Activated naive CD4-positive, alpha-beta T cell treated with anti-CD3 and anti-CD28 coated beads, Interleukin-2, amount 50 U/mL, for 24 hours (primary cell): ENCODE data around the gene ASGR1.

Source experiments
- H3K27ac Mint-ChIP-seq: one replicate; pipeline ENCODE4 v1.8.0; 2021; ENCODE audit warnings: mild to moderate bottlenecking, mixed read lengths
- H3K27me3 Mint-ChIP-seq: one replicate; pipeline ENCODE4 v1.8.0; 2021; ENCODE audit warnings: mixed read lengths
- H3K36me3 Mint-ChIP-seq: one replicate; pipeline ENCODE4 v1.8.0; 2021; ENCODE audit warnings: mixed read lengths
- H3K4me1 Mint-ChIP-seq: one replicate; pipeline ENCODE4 v1.8.0; 2021; ENCODE audit warnings: mixed read lengths
- H3K4me3 Mint-ChIP-seq: one replicate; pipeline ENCODE4 v1.8.0; 2021; ENCODE audit warnings: mild to moderate bottlenecking, mixed read lengths
- H3K9me3 Mint-ChIP-seq: one replicate; pipeline ENCODE4 v1.8.0; 2021; ENCODE audit warnings: mixed read lengths

The ASGR1 gene

GRCh38 chr17:7207120-7208001 lies 28.2 kb upstream of the ASGR1 start:
- peaks cover 47% of the 10 kb centered on the region for H3K4me1 Mint-ChIP-seq
- H3K9me3 Mint-ChIP-seq: no peaks in the 10 kb centered on the region
- no peaks in the 10 kb centered on the region for H3K27me3 Mint-ChIP-seq
- H3K4me3 Mint-ChIP-seq: no peak overlapping the region
- no peaks in the 10 kb centered on the region for H3K36me3 Mint-ChIP-seq
- peak overlapping the region; percentile 90 for H3K27ac Mint-ChIP-seq

- Mint-ChIP-seq H3K4me1 (peaks cover 41% of the 10 kb centered on the region), H3K4me3 (peak overlapping the region; percentile 71), H3K36me3 (no peaks in the 10 kb centered on the region), H3K27ac (peak overlapping the region; percentile 90), H3K9me3 (no peaks in the 10 kb centered on the region), H3K27me3 (no peaks in the 10 kb centered on the region)
Measured at GRCh38 chr17:7205561-7205960, 26.4 kb upstream of the ASGR1 start.

GRCh38 chr17:7204828-7205461 lies 25.8 kb upstream of the ASGR1 start:
- no peaks in the 10 kb centered on the region for H3K27me3 Mint-ChIP-seq
- peak overlapping the region; percentile 82 for H3K27ac Mint-ChIP-seq
- peaks cover 37% of the 10 kb centered on the region for H3K4me1 Mint-ChIP-seq
- H3K4me3 Mint-ChIP-seq: peak overlapping the region; percentile 71
- H3K9me3 Mint-ChIP-seq: no peaks in the 10 kb centered on the region
- H3K36me3 Mint-ChIP-seq: no peaks in the 10 kb centered on the region

GRCh38 chr17:7204336-7204735 lies 25.2 kb upstream of the ASGR1 start:
- Mint-ChIP-seq H3K27me3 (no peaks in the 10 kb centered on the region), H3K4me3 (peak overlapping the region; percentile 71), H3K9me3 (no peaks in the 10 kb centered on the region), H3K36me3 (no peaks in the 10 kb centered on the region), H3K4me1 (peaks cover 36% of the 10 kb centered on the region), H3K27ac (peak overlapping the region; percentile 82)

GRCh38 chr17:7203391-7203790 lies 24.2 kb upstream of the ASGR1 start:
- Mint-ChIP-seq H3K36me3 (no peaks in the 10 kb centered on the region), H3K27me3 (no peaks in the 10 kb centered on the region), H3K4me1 (peaks cover 36% of the 10 kb centered on the region), H3K9me3 (no peaks in the 10 kb centered on the region), H3K27ac (no peak overlapping the region), H3K4me3 (peak overlapping the region; percentile 52)

- Mint-ChIP-seq H3K27me3 (no peaks in the 10 kb centered on the region), H3K27ac (no peak overlapping the region), H3K4me1 (no peaks in the 10 kb centered on the region), H3K36me3 (no peaks in the 10 kb centered on the region), H3K4me3 (no peak overlapping the region), H3K9me3 (no peaks in the 10 kb centered on the region)
Measured at GRCh38 chr17:7196651-7197401, 17.7 kb upstream of the ASGR1 start.

GRCh38 chr17:7195971-7196370 lies 16.8 kb upstream of the ASGR1 start:
- H3K4me3 Mint-ChIP-seq: no peak overlapping the region
- H3K36me3 Mint-ChIP-seq: no peaks in the 10 kb centered on the region
- no peaks in the 10 kb centered on the region for H3K27me3 Mint-ChIP-seq
- no peaks in the 10 kb centered on the region for H3K4me1 Mint-ChIP-seq
- H3K27ac Mint-ChIP-seq: no peak overlapping the region
- H3K9me3 Mint-ChIP-seq: no peaks in the 10 kb centered on the region

- Mint-ChIP-seq H3K36me3 (no peaks in the 10 kb centered on the region), H3K4me1 (no peaks in the 10 kb centered on the region), H3K9me3 (no peaks in the 10 kb centered on the region), H3K27me3 (no peaks in the 10 kb centered on the region), H3K4me3 (no peak overlapping the region), H3K27ac (no peak overlapping the region)
Measured at GRCh38 chr17:7192271-7192937, 13.2 kb upstream of the ASGR1 start.

- H3K9me3 Mint-ChIP-seq: no peaks in the 10 kb centered on the region
- H3K27ac Mint-ChIP-seq: no peak overlapping the region
- no peaks in the 10 kb centered on the region for H3K4me1 Mint-ChIP-seq
- H3K4me3 Mint-ChIP-seq: no peak overlapping the region
- H3K27me3 Mint-ChIP-seq: no peaks in the 10 kb centered on the region
- H3K36me3 Mint-ChIP-seq: no peaks in the 10 kb centered on the region
Measured at GRCh38 chr17:7191571-7192270, 12.6 kb upstream of the ASGR1 start.

- Mint-ChIP-seq H3K4me1 (peaks cover 5% of the 10 kb centered on the region), H3K36me3 (no peaks in the 10 kb centered on the region), H3K9me3 (no peaks in the 10 kb centered on the region), H3K4me3 (no peak overlapping the region), H3K27me3 (no peaks in the 10 kb centered on the region), H3K27ac (no peak overlapping the region)
Measured at GRCh38 chr17:7191069-7191468, 11.9 kb upstream of the ASGR1 start.

- Mint-ChIP-seq H3K27ac (no peak overlapping the region), H3K4me1 (peaks cover 5% of the 10 kb centered on the region), H3K4me3 (no peak overlapping the region), H3K36me3 (no peaks in the 10 kb centered on the region), H3K27me3 (no peaks in the 10 kb centered on the region), H3K9me3 (no peaks in the 10 kb centered on the region)
Measured at GRCh38 chr17:7190276-7190917, 11.2 kb upstream of the ASGR1 start.

- H3K4me3 Mint-ChIP-seq: no peak overlapping the region
- no peaks in the 10 kb centered on the region for H3K36me3 Mint-ChIP-seq
- H3K27me3 Mint-ChIP-seq: no peaks in the 10 kb centered on the region
Measured at GRCh38 chr17:7186241-7186640, 7.1 kb upstream of the ASGR1 start.

GRCh38 chr17:7184647-7185046 lies 5.5 kb upstream of the ASGR1 start:
- no peaks in the 10 kb centered on the region for H3K9me3 Mint-ChIP-seq
- H3K27ac Mint-ChIP-seq: no peak overlapping the region
- H3K4me1 Mint-ChIP-seq: peaks cover 5% of the 10 kb centered on the region

More at GRCh38 chr17:7186241-7186640, 7.1 kb upstream of the ASGR1 start:
- Mint-ChIP-seq H3K27ac (no peak overlapping the region), H3K4me1 (peaks cover 5% of the 10 kb centered on the region), H3K9me3 (no peaks in the 10 kb centered on the region)

GRCh38 chr17:7184091-7184488 lies 4.9 kb upstream of the ASGR1 start:
- H3K9me3 Mint-ChIP-seq: no peaks in the 10 kb centered on the region
- no peak overlapping the region for H3K27ac Mint-ChIP-seq
- peaks cover 5% of the 10 kb centered on the region for H3K4me1 Mint-ChIP-seq
- no peaks in the 10 kb centered on the region for H3K27me3 Mint-ChIP-seq
- no peak overlapping the region for H3K4me3 Mint-ChIP-seq
- no peaks in the 10 kb centered on the region for H3K36me3 Mint-ChIP-seq

More at GRCh38 chr17:7184647-7185046, 5.5 kb upstream of the ASGR1 start:
- Mint-ChIP-seq H3K36me3 (no peaks in the 10 kb centered on the region), H3K27me3 (no peaks in the 10 kb centered on the region), H3K4me3 (no peak overlapping the region)
